ENCODE measurements around the gene HHIPL1.

The HHIPL1 gene

GRCh38 chr14:99609245-99610170 is 35.4 kb upstream of the HHIPL1 start:
- no peak for FAIRE-seq

DNA sequence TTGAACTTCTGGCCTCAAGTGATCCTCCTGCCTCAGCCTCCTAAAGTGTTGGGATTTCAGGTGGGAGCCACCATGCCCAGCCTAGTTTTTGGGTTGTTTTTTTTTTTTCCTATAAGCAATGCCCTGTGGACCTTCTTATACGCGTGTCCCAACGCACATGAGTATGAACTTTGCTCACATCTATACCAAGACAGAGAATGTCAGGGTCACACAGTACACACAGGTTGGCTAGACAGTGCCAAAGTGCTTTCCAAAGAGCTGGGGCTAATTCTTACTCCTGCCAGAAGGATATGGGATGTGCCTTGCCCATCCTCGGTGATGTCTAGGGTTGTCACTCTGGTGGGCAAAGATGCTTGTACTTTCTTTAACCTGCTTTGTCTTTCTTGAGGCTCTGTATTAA is 33.3 kb upstream of the HHIPL1 start:
- no peak for DNase-seq (ENCODE audit: insufficient read length, low spot score)
- FAIRE-seq: no peak

More at GRCh38 chr14:99609245-99610170, 35.4 kb upstream of the HHIPL1 start:
- no peak for DNase-seq (ENCODE audit: insufficient read length, low spot score)
- TF ChIP-seq POLR2AphosphoS5 (IDR thresholded peaks at IDR 0.05; ENCODE audit: low read depth, low read length): no peak
- TF ChIP-seq POU2F2 (IDR thresholded peaks at IDR 0.05; ENCODE audit: low read depth, low read length): no peak
- TF ChIP-seq PAX5 (IDR thresholded peaks at IDR 0.05; ENCODE audit: insufficient read depth, low read length, severe bottlenecking): no peak

GRCh38 chr14:99612071-99612737 is 32.7 kb upstream of the HHIPL1 start:
- DNase-seq (ENCODE audit: insufficient read length, low spot score) (no peak), FAIRE-seq (no peak)
- TF ChIP-seq PAX5 (IDR thresholded peaks at IDR 0.05; ENCODE audit: insufficient read depth, low read length, severe bottlenecking) (no peak), SPI1 (IDR thresholded peaks at IDR 0.05; ENCODE audit: low read depth, low read length) (no peak), POU2F2 (IDR thresholded peaks at IDR 0.05; ENCODE audit: low read depth, low read length) (no peak), TAF1 (IDR thresholded peaks at IDR 0.05; ENCODE audit: low read depth, low read length) (no peak), POLR2A (IDR thresholded peaks at IDR 0.05; ENCODE audit: low read depth, low read length) (no peak)

More for the DNA sequence above, 33.3 kb upstream of the HHIPL1 start:
- TF ChIP-seq TAF1 (IDR thresholded peaks at IDR 0.05; ENCODE audit: low read depth, low read length) (no peak), POLR2AphosphoS5 (IDR thresholded peaks at IDR 0.05; ENCODE audit: low read depth, low read length) (no peak), POLR2A (IDR thresholded peaks at IDR 0.05; ENCODE audit: low read depth, low read length) (no peak), PAX5 (IDR thresholded peaks at IDR 0.05; ENCODE audit: insufficient read depth, low read length, severe bottlenecking) (no peak), SPI1 (IDR thresholded peaks at IDR 0.05; ENCODE audit: low read depth, low read length) (no peak), POU2F2 (IDR thresholded peaks at IDR 0.05; ENCODE audit: low read depth, low read length) (no peak)

- TF ChIP-seq POLR2AphosphoS5 (IDR thresholded peaks at IDR 0.05; ENCODE audit: low read depth, low read length): no peak
- DNase-seq (ENCODE audit: insufficient read length, low spot score) (no peak), FAIRE-seq (no peak)
These were observed 32.1 kb upstream of the HHIPL1 start for GRCh38 chr14:99612738-99613330.

- TF ChIP-seq POU2F2 (IDR thresholded peaks at IDR 0.05; ENCODE audit: low read depth, low read length) (no peak), TAF1 (IDR thresholded peaks at IDR 0.05; ENCODE audit: low read depth, low read length) (no peak), POLR2A (IDR thresholded peaks at IDR 0.05; ENCODE audit: low read depth, low read length) (no peak), PAX5 (IDR thresholded peaks at IDR 0.05; ENCODE audit: insufficient read depth, low read length, severe bottlenecking) (no peak), SPI1 (IDR thresholded peaks at IDR 0.05; ENCODE audit: low read depth, low read length) (no peak), POLR2AphosphoS5 (IDR thresholded peaks at IDR 0.05; ENCODE audit: low read depth, low read length) (no peak)
- no peak for FAIRE-seq
- DNase-seq (ENCODE audit: insufficient read length, low spot score): no peak
These were observed 29.3 kb upstream of the HHIPL1 start for GRCh38 chr14:99615497-99616157.

- no peak for TF ChIP-seq POU2F2 (IDR thresholded peaks at IDR 0.05; ENCODE audit: low read depth, low read length)
- FAIRE-seq: no peak
- DNase-seq (ENCODE audit: insufficient read length, low spot score): no peak
These were observed 27.8 kb upstream of the HHIPL1 start for GRCh38 chr14:99616832-99617800.

GRCh38 chr14:99619835-99620834 is 24.8 kb upstream of the HHIPL1 start:
- DNase-seq (ENCODE audit: insufficient read length, low spot score) (no peak), FAIRE-seq (no peak)
- TF ChIP-seq SPI1 (IDR thresholded peaks at IDR 0.05; ENCODE audit: low read depth, low read length): no peak
- TF ChIP-seq POU2F2 (IDR thresholded peaks at IDR 0.05; ENCODE audit: low read depth, low read length): no peak
- no peak for TF ChIP-seq TAF1 (IDR thresholded peaks at IDR 0.05; ENCODE audit: low read depth, low read length)
- TF ChIP-seq POLR2A (IDR thresholded peaks at IDR 0.05; ENCODE audit: low read depth, low read length): no peak

DNA sequence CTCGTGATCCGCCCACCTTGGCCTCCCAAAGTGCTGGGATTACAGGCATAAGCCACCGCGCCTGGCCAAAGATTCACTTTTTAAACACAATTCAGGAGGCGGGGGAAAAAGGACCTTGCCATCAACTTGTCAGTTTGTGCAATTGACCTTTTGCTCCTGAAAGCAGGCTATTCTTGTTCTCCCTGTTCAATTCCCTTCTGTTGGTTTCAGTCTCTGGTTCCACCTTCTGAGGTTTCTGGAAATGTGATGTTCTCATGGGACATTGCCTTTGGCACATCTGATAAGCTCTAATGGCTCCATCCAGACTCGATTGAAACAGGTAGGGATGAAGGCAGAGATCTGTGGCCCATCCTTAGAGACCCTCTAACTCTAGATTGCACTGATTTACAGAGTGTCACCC is 23.0 kb upstream of the HHIPL1 start:
- DNase-seq (ENCODE audit: insufficient read length, low spot score): no peak
- TF ChIP-seq POLR2A (IDR thresholded peaks at IDR 0.05; ENCODE audit: low read depth, low read length) (no peak), TAF1 (IDR thresholded peaks at IDR 0.05; ENCODE audit: low read depth, low read length) (no peak), POU2F2 (IDR thresholded peaks at IDR 0.05; ENCODE audit: low read depth, low read length) (no peak), PAX5 (IDR thresholded peaks at IDR 0.05; ENCODE audit: insufficient read depth, low read length, severe bottlenecking) (no peak), POLR2AphosphoS5 (IDR thresholded peaks at IDR 0.05; ENCODE audit: low read depth, low read length) (no peak), SPI1 (IDR thresholded peaks at IDR 0.05; ENCODE audit: low read depth, low read length) (no peak)
- no peak for FAIRE-seq

Data from GM12891 (cell line).